HG02870 (cell line): ENCODE results near the gene POLN.

Experiments
- ATAC-seq: cut with Tn5 transposase; IDR thresholded peaks from one replicate; pipeline ENCODE4 v1.9.1; 2021; ENCODE audit warnings: mild to moderate bottlenecking, moderate library complexity; ENCODE audit not compliant: unreplicated experiment

Gene POLN

DNA sequence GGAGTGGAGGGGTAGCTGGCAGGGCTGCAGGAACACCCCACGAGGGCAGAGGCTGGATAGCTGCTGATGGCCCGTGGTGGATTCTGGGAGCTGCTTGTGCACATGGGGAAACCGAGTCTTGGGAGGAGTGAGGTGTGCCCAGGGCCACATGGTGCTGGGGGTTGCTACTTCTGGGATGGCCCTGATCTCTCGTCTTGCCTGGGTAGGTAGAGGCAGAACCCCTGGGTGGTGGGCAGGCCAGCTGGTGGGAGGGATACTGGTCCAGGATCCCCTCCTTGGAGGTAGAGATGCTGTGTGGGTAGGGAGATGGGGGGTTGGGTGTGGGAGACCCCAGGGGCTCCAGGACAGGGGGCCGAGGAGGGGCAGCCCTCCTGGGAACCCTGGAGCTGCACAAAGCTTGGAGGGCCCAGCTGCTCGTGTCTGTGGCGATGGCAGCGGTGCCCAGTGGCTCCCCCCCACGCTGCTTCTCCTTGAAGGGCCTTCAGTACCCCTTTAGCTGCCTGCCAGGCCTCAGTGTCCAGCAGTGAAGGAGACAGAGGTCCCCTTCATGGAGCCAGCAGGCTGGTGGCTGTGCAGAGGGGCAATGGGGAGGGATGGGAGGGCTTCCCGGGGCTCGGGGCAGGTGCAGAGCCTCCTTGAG, 179.6 kb downstream of the POLN start:
- no peak for ATAC-seq

DNA sequence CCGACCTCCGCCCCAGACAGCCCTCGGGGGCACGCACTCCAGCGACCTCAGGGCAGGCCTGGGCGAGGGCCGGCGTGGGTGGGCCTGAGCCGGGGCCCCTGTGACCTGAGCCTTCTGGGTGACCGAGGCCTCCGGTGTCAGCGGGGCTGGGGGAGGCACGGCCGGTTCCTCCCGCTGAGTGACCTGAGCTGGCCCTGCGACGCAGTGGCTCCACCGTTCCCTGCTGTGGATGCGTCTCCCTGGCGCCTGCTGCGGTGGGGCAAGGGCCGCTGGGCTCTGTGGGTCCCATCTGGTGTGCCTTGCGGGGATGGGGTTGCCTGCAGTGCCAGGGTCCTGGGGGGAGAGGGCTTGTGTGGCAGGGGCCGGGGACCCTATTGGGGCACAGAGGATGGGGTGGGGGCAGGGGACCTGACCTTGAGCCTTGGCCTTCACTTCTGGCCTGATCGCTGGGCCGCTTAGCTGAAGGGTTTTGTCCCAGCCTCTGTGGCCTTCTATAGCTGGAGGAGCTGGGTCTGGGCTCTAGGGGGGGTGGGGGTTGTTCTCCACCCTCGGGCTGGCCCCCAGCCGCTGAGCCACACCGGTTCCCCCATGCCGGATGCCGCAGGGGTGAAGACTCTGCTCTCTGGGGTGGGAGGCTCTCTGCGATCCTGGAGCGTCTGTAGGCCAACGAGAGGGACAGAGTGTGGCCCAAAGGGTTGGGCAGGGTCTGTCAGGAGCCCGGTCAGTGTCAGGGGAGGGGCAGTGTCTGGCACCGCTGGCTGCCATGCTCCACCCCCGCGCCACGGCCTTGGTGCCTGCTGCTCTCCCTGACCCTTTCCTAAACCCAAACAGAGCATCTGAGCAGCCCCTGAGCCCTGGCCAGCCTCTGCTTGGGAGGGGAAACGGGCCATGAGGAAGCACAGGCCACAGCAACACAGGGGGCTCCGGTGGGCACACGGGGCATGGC, 180.5 kb downstream of the POLN start:
- no peak for ATAC-seq

DNA sequence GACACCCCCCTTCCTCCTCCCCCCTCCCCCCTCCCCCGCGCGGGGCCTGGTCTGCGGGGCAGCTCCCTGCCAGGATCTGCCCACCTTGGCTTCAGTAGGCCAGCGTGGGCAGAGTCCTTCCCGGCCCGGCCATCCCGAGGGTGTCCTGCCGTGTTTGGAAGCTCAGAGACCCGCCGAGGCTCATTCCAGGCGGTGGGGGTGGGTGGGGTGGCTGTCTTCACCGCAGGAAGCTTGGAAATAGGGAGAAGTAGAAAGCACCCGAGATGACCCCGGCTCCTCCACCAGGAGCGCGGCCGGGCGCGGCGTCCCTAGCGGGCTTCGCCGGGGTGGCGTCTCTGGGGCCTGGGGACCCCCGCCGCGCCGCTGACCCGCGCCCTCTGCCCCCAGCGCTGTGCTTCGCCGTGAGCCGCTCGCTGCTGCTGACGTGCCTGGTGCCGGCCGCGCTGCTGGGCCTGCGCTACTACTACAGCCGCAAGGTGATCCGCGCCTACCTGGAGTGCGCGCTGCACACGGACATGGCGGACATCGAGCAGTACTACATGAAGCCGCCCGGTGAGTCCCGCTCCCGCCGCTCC, 181.2 kb downstream of the POLN start:
- no peak for ATAC-seq

DNA sequence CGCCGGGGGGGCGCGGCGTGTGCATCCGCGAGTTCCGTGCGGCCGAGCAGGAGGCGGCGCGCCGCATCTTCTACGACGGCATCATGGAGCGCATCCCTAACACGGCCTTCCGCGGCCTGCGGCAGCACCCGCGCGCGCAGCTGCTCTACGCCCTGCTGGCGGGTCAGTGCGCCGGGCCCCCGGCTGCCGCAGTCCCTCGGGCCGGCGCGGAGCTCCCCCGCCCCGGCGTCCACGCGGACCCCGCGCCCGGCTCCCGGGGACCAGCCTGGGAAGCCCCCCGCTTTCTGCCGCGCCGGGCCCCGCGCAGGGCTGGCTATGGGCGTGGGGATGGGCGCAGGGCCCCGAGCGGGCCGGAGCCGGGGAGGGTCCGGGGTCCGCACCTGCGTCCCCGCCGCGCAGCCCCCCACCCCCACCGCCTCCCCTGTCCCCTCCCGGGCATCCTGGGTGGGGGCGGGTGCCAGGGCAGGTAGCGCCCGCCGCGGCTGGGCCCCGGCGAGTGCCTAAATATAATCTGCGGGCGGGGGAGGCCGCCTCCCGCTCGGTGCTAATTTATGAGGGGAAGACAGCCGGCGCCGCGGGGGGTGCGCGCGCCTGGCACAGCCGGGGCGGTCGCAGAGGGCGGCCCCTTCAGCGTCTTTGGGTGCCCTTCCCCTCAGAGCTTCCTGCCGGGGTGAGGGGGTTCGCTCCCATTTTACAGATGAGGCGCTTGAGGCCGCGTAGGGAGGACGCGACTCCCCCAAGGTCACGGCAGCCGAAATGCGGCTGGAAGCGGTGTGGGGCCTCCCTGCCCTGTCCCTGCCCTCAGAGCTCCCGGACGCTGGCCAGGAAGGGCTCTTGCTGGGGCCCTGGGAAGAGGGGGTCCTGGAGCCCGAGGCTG, 182.0 kb downstream of the POLN start:
- no peak for ATAC-seq

DNA sequence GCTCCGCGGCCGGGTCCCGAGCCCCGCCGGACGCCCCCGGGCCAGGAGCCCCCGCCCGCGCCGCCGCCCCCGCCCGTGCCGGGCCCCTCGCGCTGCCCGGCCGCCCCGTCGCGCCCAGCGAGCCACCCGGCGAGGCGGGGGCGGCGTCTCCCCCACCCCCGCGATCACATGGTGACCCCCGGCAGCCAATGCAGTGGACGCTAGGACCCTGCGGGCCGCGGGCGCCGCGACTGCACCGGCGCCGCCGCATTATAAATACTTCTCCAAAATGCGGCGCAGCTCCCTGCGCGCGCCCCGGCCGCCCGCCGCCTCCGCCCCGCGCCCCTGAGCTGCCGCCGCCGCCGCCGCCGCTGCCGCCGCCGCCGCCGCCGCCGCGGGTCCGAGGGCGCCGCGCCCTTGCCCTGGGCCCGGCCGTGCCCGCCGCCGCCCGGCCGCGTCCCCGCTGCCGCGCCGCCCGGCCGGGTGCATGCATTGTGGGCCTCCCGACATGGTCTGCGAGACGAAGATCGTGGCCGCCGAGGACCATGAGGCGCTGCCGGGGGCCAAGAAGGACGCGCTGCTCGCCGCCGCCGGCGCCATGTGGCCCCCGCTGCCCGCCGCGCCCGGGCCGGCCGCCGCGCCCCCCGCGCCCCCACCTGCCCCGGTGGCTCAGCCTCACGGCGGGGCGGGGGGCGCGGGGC, 182.7 kb downstream of the POLN start, which contains the start of gene NAT8L:
Gene NAT8L (plus strand): TSS at position 282 of the 680 bp plus-strand sequence. CDS start 185 bp downstream, at position 467.
- ATAC-seq: no peak

DNA sequence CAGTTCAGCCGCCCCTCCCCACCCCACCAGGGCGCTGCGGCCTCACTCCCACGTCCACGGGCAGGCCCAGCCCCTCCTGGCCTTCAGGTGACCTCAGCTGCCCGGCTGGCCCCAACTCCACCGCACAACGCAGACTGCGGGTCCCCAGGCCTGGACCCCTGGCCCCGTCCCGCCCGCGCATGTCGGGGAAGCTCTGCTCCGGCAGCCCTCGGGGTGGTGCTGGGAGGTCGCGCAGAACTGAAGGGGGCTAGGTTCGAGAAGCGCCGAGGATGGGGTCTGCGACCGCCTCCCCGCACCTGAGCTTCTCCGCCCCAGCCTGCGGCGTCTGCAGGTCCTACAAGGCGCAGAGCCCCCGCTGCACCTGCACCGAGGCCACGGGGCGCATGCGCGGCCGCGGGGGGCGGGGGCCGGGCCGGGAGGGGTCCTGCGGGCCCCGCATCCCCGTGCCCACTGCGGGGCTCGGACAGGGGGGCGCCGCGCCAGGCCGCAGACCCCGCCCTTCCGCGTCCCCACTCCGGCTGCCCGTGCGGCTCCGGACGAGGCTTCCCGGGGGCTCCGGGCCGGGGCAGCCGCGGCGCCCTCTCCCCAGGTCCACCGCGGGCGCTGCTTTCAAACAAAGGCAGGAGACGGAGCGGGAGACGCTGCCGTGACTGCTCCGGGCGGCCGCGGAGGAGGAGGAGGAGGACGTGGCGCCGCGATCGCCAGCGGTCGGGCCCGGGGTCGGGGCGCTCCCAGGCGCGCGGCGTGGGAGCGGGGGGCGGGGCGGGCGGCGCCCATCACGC, 183.5 kb downstream of the POLN start:
- ATAC-seq: no peak

DNA sequence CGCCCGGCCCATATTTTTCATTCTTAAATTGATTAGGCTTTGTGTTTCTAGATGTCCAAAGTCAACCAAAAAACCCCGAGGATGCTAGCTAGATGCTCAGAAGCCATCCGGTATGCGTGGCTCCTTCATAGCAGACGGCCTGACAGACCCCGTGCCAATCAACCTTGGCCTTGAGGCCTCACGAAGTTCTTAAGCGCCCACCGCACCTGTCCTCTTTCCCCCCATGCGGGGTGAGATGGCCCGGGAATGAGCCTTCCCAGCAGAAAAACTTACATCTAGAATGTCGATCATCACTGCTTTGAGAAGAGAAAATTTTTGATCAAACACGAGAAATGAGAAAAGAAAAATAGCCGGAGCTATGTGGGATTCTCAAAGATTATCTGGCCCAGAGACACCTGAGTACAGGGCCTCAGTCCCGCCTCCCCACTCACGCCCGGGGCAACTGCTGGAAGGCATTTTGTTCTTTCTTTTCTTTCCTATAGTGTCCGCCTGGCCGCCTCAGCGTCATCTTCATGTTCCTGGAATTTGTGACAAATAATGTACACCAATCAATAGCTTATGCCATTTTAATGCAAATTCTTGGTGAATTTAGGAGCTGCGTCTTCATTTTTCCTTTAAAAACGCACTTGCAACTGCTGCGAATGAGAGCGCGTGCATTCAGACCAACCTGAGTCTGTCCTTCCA, 184.4 kb downstream of the POLN start:
- no peak for ATAC-seq

DNA sequence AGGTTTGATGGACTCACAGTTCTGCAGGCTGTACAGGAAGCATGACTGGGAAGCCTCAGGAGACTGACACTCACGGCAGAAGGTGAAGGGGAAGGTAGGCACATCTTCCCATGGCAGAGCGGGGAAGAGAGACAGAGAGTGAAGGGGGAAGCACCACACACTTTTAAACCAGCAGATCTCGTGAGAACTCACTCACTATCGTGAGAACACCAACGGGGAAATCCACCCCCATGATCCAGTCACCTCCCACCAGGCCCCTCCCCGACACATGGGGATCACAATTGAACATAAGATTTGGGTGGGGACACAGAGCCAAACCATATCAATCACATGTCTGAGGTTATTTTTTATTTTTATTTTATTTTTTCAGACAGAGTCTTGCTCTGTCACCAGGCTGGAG, 187.7 kb downstream of the POLN start:
- ATAC-seq: no peak

DNA sequence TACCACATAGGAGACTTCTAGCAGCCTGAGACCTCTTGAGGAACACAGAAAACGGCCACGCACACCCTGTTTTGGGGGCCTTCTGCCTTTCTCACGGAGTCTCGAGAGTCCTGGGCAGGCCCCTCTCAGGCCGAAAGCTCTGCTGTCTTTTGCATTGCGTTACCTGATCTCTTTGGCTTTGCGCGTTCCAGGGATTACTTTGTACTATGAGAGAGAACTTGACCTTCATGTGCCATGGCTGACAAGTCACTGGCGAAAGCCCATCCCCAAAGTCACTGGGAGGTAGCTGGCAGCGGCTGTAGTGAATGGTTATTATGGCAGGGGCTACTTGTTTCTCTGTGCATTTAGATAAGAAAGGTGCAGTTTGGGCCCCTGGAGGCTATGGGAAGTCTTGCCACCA, 190.8 kb downstream of the POLN start:
- ATAC-seq: no peak

DNA sequence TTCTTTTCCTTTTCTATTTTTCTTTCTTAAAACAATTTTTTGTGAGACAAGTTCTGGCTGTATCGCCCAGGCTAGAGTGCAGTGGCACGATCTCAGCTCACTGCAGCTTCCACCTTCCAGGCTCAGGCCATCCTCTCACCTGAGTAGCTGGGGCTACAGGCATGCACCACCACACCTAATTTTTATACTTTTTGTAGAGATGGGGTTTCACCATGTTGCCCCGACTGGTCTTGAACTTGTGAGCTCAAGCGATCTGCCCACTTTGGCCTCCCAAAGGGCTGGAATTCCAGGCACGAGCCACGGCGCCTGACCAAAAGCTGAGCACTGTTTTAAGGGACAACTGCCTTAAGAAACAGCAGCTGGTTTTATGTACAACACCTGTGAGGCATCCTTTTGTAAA, 192.1 kb downstream of the POLN start:
- no peak for ATAC-seq

DNA sequence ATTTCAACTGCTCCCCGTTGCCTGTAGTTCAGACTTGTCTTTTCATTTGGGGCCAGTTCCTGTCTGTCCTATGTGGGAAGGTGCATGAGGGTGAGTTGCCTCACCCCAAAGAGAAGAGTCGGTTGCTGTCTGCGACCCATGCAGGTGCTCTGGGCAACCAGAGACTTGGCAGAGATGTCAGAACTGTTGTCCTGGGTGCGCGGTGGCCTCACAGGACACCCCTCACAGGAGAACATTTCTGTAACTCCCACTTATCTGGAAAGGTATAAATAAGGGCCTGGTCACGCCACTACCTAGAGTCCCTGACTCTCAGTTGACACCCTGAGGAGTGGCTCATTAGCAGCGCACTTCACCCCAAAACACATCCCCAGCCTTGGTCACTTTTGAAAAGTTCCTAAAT, 192.5 kb downstream of the POLN start:
- ATAC-seq: no peak

DNA sequence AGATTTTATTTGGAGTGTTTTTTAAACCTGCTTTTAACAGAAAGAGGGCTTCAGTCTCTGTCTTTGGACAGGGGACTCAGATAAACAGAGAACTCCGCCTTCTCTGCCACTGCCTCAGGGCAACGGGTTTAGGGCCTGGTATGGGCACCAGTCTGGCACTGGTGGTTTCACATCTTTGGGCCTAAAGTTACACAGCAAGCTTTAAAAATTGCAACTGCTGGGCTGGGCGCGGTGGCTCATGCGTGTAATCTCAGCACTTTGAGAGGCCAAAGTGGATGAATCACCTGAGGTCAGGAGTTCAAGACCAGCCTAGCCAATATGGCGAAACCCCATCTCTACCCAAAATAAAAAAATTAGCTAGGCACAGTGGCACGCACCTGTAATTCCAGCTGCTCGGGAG, 193.1 kb downstream of the POLN start:
- no peak for ATAC-seq

DNA sequence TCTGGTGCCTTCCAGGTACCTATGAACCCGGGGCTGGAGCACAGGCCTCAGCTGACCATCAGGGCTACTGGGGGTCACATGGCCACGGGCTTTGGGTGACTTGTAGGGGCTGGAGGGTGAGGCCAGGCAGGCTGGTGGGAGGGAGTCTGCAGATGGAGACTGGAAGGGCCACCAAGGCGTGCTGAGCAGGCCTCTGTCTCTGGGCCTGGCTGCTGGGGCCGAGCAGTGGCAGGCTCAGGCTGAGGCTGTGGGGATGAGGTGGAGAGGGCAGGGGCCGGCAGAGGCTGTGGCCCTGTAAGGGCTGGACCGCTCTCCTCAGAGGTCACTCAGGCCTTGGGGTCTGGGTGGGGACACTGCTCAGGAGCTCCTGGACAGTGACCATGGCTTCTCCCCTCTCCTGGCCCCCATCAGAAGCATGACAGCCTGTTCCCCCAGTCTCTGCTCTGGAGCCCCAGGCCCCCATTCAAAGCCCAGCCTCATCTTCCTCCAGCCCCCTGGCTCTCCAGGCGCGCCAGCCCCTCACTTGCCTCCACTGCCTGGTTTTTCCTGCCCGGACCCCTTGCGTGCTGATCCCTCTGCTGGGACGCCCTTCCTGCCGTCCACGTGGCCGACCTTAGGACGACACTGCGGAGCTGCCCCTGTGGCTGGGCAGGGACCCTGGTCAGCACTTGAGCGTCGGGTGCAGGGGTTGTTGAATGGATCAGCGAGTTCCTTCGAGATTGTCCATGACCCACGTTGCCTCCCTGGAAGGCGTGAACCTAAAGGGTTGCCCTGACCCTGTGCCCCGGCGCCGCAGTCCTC, 193.9 kb downstream of the POLN start:
- ATAC-seq: no peak

DNA sequence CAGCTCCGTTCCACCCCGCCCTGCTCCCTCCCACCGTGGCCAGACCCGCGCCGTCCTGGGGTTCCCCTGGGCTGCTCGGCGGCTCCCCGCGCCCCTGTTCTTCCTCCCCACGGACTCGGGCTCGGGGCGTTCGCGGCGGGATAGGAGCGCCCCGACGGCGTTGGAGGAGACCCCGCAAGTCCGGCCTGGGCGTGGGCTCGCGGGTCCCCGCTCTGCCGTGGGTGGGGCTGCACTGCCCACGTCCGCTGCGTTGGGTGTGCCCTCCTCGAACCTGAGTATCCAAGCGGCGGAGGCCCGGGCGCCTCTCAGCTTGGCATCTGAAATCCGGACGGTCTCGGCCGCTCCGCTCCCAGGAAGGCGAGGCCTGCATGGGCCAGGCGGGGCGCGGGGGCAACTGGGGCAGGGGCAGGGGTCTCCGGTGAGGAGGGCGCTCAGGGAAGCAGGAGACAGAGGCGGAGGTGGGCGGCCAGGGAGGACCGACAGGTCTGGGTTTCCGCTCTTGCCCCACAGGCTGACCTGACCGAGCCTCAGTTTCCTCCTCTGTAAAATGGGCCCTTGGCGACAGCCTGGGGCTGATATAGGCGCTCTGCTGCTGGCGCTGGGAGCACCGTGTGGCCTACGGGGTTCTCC, 194.8 kb downstream of the POLN start:
- no peak for ATAC-seq

DNA sequence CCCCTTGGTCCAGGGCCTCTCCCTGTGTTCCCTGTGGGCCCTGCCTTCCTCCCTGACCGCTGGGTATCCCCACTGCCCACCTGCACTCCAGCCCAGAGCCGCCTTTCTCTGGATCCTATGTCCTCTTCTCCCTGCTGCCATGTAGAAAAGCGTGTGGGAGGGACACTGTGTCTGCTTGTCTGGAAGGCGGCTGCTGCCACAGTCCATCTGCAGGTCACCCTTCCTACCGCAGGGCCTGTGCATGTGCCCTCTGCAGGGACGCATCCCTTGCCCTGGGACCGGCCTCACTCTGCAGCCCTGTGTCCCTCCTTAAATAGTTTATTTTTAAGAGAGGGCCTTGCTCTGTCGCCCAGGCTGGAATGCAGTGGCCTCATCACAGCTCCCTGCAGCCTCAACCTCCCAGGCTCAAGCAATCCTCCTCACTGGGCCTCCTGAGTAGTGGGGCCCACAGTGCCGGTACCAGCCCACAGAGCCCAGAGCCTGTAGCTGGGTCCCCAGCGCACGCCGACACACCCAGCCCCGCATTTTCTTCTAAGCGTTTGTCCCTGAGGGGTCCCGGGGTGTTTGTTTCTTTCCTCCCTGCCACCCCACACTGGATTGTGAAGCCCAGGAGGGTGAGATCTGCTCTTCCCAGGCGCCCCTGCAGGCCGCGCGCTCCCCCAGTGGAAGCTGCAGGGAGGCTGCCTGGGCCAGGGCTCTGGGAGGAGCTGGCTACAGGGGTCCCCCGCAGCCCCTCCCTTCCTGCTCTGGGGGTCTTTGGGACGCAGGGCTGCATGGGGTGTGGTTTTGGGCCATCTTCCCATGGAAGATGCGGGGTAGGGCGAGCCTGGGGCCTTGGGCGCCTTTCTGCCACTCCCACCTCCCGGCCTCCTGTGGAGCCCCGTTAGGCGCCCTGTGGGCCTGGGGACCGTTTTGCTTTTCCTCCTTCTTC, 195.6 kb downstream of the POLN start:
- no peak for ATAC-seq

DNA sequence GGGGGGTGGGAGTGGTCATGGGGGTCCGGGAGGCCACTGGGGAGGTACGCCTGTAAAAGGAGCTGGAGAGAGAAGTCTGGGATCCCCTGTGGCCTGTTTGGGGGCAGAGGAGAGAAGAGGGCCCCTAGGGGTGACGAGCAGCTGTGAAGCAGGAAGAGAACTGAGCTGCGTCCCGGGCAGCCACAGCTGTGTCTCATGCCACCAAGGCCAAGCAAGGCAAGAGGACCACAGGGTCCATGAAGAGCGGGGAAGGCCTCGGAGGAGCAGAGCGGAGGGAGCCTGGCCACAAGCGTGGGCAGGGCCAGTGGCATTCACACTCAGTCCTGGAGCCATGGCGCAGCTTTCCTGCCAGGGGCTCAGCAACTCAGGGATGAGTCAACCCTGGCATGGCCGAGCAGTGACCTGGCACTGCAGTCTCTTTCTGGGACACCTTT, 196.4 kb downstream of the POLN start:
- ATAC-seq: no peak
